Colonic mucosa (tissue), 4 donors: ENCODE data around the gene IFIT5. TPM values are rescaled to one million over a fixed set of nuclear protein-coding genes. Genes with fewer than 3 reads are reported as not detected.

Source experiments
- DNase-seq: peaks from one replicate; pipeline ENCODE4 v3.0.0-alpha.2; 2020
- H3K27ac ChIP-seq: fragments of 200-600 bp; one replicate; pipeline ENCODE4 v1.8.0; 2021
- H3K27me3 ChIP-seq: fragments of 200-600 bp; one replicate; pipeline ENCODE4 v1.8.0; 2021
- H3K36me3 ChIP-seq: fragments of 200-600 bp; one replicate; pipeline ENCODE4 v1.8.0; 2021
- H3K4me1 ChIP-seq: fragments of 200-600 bp; one replicate; pipeline ENCODE4 v1.8.0; 2021; ENCODE audit warnings: mild to moderate bottlenecking
- H3K4me3 ChIP-seq: fragments of 200-600 bp; one replicate; pipeline ENCODE4 v1.8.0; 2021
- H3K9ac ChIP-seq, 2 donors: one replicate each; pipeline ENCODE4 v1.7.0; 2013; ENCODE audit warnings: control low read depth in 2 of 2, low read depth in 2 of 2, low read length in 2 of 2
- H3K9me3 ChIP-seq: fragments of 200-600 bp; one replicate; pipeline ENCODE4 v1.8.0; 2021
- CTCF ChIP-seq: fragments of 200-600 bp; IDR thresholded peaks from one replicate; pipeline ENCODE4 v1.8.0; 2022; ENCODE audit warnings: antibody characterized with exemption, mild to moderate bottlenecking
- intact Hi-C: fragments of 100-400 bp; cut with DNase I; formaldehyde crosslinking; loops from one replicate; pipeline ENCODE4 v1.14.1; 2022
- total RNA-seq, 2 donors: library from RNA; stranded (reverse); fragmentation: NEBNext Ultra II Directional in 1 of 2; extraction: Animal tissue kit (Norgen Biotek cat#: 25700) in 1 of 2; gene quantifications; one replicate each; pipeline ENCODE4 v1.2.1, GENCODE V29; 2021
- donor health status: healthy.
- donor health status: DM: no; HTN: no; CAD: no.
- donor health status: DM: no; HTN: no; CAD: no.

IFIT5 gene
- total RNA-seq, 2 donors from 2014 or later = 6.1 to 7.5 TPM

- Histone ChIP-seq H3K4me1 (no peaks in the 10 kb centered on the region), H3K27ac (no peak overlapping the region), H3K9ac (no peak overlapping the region), H3K36me3 (no peaks in the 10 kb centered on the region), H3K4me3 (no peak overlapping the region), H3K27me3 (peaks cover 5% of the 10 kb centered on the region), H3K9me3 (no peaks in the 10 kb centered on the region)
- no peak for DNase-seq
- TF ChIP-seq CTCF = no peak
- intact Hi-C loops = no loop called here
Measured at GRCh38 chr10:89454561-89455347, 40.4 kb downstream of the IFIT5 start.

- H3K4me3 ChIP-seq = no peak overlapping the region
- no peak overlapping the region for H3K27ac ChIP-seq
- H3K36me3 ChIP-seq = no peaks in the 10 kb centered on the region
- TF ChIP-seq CTCF = no peak
- no peaks in the 10 kb centered on the region for H3K4me1 ChIP-seq
- H3K27me3 ChIP-seq = peaks cover 5% of the 10 kb centered on the region
- intact Hi-C loops = no loop called here
- DNase-seq = no peak
- no peak overlapping the region for H3K9ac ChIP-seq
- H3K9me3 ChIP-seq = no peaks in the 10 kb centered on the region
Measured at GRCh38 chr10:89458291-89458690, 43.9 kb downstream of the IFIT5 start.

GRCh38 chr10:89458784-89459183 is 44.4 kb downstream of the IFIT5 start:
- H3K36me3 ChIP-seq = no peaks in the 10 kb centered on the region
- no peak overlapping the region for H3K9ac ChIP-seq
- H3K4me1 ChIP-seq = no peaks in the 10 kb centered on the region
- TF ChIP-seq CTCF = no peak
- no peak overlapping the region for H3K4me3 ChIP-seq
- intact Hi-C loops = no loop called here
- peaks cover 5% of the 10 kb centered on the region for H3K27me3 ChIP-seq
- no peaks in the 10 kb centered on the region for H3K9me3 ChIP-seq
- no peak for DNase-seq
- no peak overlapping the region for H3K27ac ChIP-seq

GRCh38 chr10:89463846-89464537 is 49.6 kb downstream of the IFIT5 start:
- Histone ChIP-seq H3K27me3 (no peaks in the 10 kb centered on the region), H3K4me3 (no peak overlapping the region), H3K36me3 (no peaks in the 10 kb centered on the region), H3K9ac (no peak overlapping the region), H3K27ac (no peak overlapping the region), H3K4me1 (no peaks in the 10 kb centered on the region), H3K9me3 (no peaks in the 10 kb centered on the region)
- TF ChIP-seq CTCF = no peak
- no peak for DNase-seq
- intact Hi-C loops = no loop called here

- Histone ChIP-seq H3K27me3 (no peaks in the 10 kb centered on the region), H3K27ac (no peak overlapping the region), H3K4me3 (no peak overlapping the region), H3K9ac (no peak overlapping the region), H3K9me3 (no peaks in the 10 kb centered on the region), H3K4me1 (no peaks in the 10 kb centered on the region), H3K36me3 (no peaks in the 10 kb centered on the region)
- TF ChIP-seq CTCF = no peak
- intact Hi-C loops = no loop called here
- DNase-seq = no peak
Measured at GRCh38 chr10:89465196-89465595, 50.8 kb downstream of the IFIT5 start.
